Progenitor cell of endocrine pancreas (in vitro differentiated cells): ENCODE results near the gene S1PR2. TPM values are rescaled to one million over a fixed set of nuclear protein-coding genes. Genes with fewer than 3 reads are reported as not detected.

Experiments
- DNase-seq: peaks from one replicate; pipeline ENCODE4 v3.0.0; 2021; ENCODE audit warnings: low spot score; ENCODE audit not compliant: unreplicated experiment
- H3K27ac Mint-ChIP-seq: 2 replicates; pipeline ENCODE4 v1.8.0; 2021; ENCODE audit warnings: mild to moderate bottlenecking, moderate library complexity, mixed read lengths
- H3K27me3 Mint-ChIP-seq: 2 replicates; pipeline ENCODE4 v1.8.0; 2021; ENCODE audit warnings: mixed read lengths
- H3K36me3 Mint-ChIP-seq: 2 replicates; pipeline ENCODE4 v1.8.0; 2022; ENCODE audit warnings: mixed read lengths; ENCODE audit not compliant: insufficient read depth
- H3K4me1 Mint-ChIP-seq: 2 replicates; pipeline ENCODE4 v1.8.0; 2021; ENCODE audit warnings: low read depth, mixed read lengths
- H3K4me3 Mint-ChIP-seq: 2 replicates; pipeline ENCODE4 v1.8.0; 2021; ENCODE audit warnings: low read depth, mild to moderate bottlenecking, moderate library complexity, mixed read lengths
- H3K9me3 Mint-ChIP-seq: 2 replicates; pipeline ENCODE4 v1.8.0; 2021; ENCODE audit warnings: low read depth, mixed read lengths
- CTCF ChIP-seq: fragments of 200-600 bp; sonication (generic); IDR thresholded peaks from one replicate; pipeline ENCODE4 v1.5.0; 2021; ENCODE audit warnings: antibody characterized with exemption, mild to moderate bottlenecking; ENCODE audit not compliant: unreplicated experiment
- total RNA-seq: library from RNA; stranded (reverse); gene quantifications from 2 replicates; pipeline ENCODE4 v1.2.1, GENCODE V29; 2021

Gene S1PR2
- total RNA-seq, 1 donor from 2014 or later, result 19.2 TPM

- H3K36me3 Mint-ChIP-seq, result peaks cover 14% of the 10 kb centered on the region
- no peaks in the 10 kb centered on the region for H3K9me3 Mint-ChIP-seq
- H3K27me3 Mint-ChIP-seq, result no peaks in the 10 kb centered on the region
- no peak overlapping the region for H3K4me3 Mint-ChIP-seq
- peaks cover 3% of the 10 kb centered on the region for H3K4me1 Mint-ChIP-seq
- peak overlapping the region; percentile 39 for H3K27ac Mint-ChIP-seq
- no peak for DNase-seq
- no peak for TF ChIP-seq CTCF
Observed at GRCh38 chr19:10256970-10257615, 26.0 kb upstream of the S1PR2 start.

GRCh38 chr19:10256551-10256950 lies 25.4 kb upstream of the S1PR2 start:
- H3K27ac Mint-ChIP-seq, result no peak overlapping the region
- H3K4me3 Mint-ChIP-seq, result no peak overlapping the region
- no peak for DNase-seq
- TF ChIP-seq CTCF, result no peak
- no peaks in the 10 kb centered on the region for H3K27me3 Mint-ChIP-seq
- H3K36me3 Mint-ChIP-seq, result peaks cover 15% of the 10 kb centered on the region
- no peaks in the 10 kb centered on the region for H3K9me3 Mint-ChIP-seq
- peaks cover 3% of the 10 kb centered on the region for H3K4me1 Mint-ChIP-seq

DNA sequence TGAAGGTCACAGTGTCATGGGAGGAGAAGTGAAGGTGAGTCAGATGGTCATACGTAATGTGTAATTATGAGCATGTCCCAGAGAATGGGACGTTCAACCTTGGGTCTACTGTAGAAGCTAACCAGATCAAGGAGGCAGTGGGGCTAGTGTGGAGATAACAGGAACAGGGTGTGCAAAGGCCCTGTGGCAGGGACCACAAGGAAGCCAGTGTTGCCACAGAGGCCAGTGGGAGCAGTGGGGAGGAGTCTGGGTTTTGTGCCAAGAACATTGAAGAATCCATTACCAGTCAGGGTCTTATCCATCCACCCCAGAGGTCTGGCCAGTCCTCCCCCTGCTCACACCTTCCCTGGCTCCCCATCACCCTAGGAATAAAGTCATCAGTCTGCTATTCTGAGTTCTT lies 24.2 kb upstream of the S1PR2 start:
- Mint-ChIP-seq H3K27ac (no peak overlapping the region), H3K4me1 (peaks cover 3% of the 10 kb centered on the region), H3K27me3 (no peaks in the 10 kb centered on the region), H3K9me3 (no peaks in the 10 kb centered on the region), H3K36me3 (peaks cover 15% of the 10 kb centered on the region), H3K4me3 (no peak overlapping the region)
- TF ChIP-seq CTCF, result no peak
- DNase-seq, result no peak

- peak overlapping the region; percentile 99 for H3K4me3 Mint-ChIP-seq
- no peak for TF ChIP-seq CTCF
- peaks cover 15% of the 10 kb centered on the region for H3K36me3 Mint-ChIP-seq
- H3K9me3 Mint-ChIP-seq, result no peaks in the 10 kb centered on the region
- no peaks in the 10 kb centered on the region for H3K27me3 Mint-ChIP-seq
- H3K4me1 Mint-ChIP-seq, result peaks cover 3% of the 10 kb centered on the region
- DNase-seq, result no peak
- H3K27ac Mint-ChIP-seq, result no peak overlapping the region
Observed at GRCh38 chr19:10254244-10254643, 23.1 kb upstream of the S1PR2 start.

DNA sequence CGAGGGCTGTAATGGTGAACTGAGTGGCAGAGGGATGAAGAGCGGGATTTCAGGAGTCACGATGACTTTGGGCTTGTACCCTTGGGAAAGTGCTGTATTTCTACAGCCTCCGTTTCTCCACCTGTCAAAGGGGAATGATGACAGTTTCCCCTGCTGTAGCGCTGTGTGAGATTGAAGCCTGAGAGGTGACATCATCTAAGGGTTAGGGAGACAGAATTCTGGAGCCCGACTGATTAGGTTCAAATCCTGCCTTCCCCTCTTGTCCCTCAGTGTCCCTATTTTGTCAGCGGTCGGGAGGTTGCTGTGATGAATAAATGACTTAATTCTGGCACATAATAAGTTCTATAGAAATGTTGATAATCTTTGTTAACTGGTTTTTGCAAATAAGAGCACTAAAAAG lies 21.6 kb upstream of the S1PR2 start:
- TF ChIP-seq CTCF, result no peak
- no peaks in the 10 kb centered on the region for H3K9me3 Mint-ChIP-seq
- H3K27ac Mint-ChIP-seq, result peak overlapping the region; percentile 98
- H3K27me3 Mint-ChIP-seq, result no peaks in the 10 kb centered on the region
- H3K4me3 Mint-ChIP-seq, result peak overlapping the region; percentile 99
- peaks cover 13% of the 10 kb centered on the region for H3K36me3 Mint-ChIP-seq
- no peak for DNase-seq
- H3K4me1 Mint-ChIP-seq, result peaks cover 3% of the 10 kb centered on the region
